Choroid plexus epithelial cell (primary cell): ENCODE data around the gene AOX1.

Experiments used
- DNase-seq: peaks from one replicate; pipeline ENCODE4 v3.0.0-alpha.2; 2010; ENCODE audit warnings: low read depth
- H3K4me3 ChIP-seq: 2 replicates; pipeline ENCODE4 v1.5.1; 2011; ENCODE audit warnings: low read depth, mild to moderate bottlenecking, control low read depth, low read length, moderate library complexity
- CTCF ChIP-seq: conservative IDR thresholded peaks from 2 replicates; pipeline ENCODE4 v1.5.1; 2011; ENCODE audit warnings: low read depth, mild to moderate bottlenecking, control low read depth, inconsistent platforms, low read length, moderate library complexity

The AOX1 gene

GRCh38 chr2:200664770-200665494, 79.1 kb downstream of the AOX1 start:
- TF ChIP-seq CTCF: no peak
- DNase-seq: no peak
- H3K4me3 ChIP-seq: no peak overlapping the region

GRCh38 chr2:200665626-200666453, 80.0 kb downstream of the AOX1 start:
- no peak for TF ChIP-seq CTCF
- H3K4me3 ChIP-seq: no peak overlapping the region
- DNase-seq: peak; percentile 22

- no peak overlapping the region for H3K4me3 ChIP-seq
- DNase-seq: no peak
- no peak for TF ChIP-seq CTCF
These were observed 81.6 kb downstream of the AOX1 start for GRCh38 chr2:200667413-200667812.

GRCh38 chr2:200668478-200668877, 82.7 kb downstream of the AOX1 start:
- H3K4me3 ChIP-seq: no peak overlapping the region
- no peak for TF ChIP-seq CTCF
- DNase-seq: no peak

- no peak overlapping the region for H3K4me3 ChIP-seq
- no peak for DNase-seq
- TF ChIP-seq CTCF: no peak
These were observed 83.5 kb downstream of the AOX1 start for GRCh38 chr2:200669308-200669707.

GRCh38 chr2:200670313-200670712, 84.5 kb downstream of the AOX1 start:
- DNase-seq: no peak
- no peak for TF ChIP-seq CTCF
- H3K4me3 ChIP-seq: no peak overlapping the region
